Fibroblast of mammary gland (primary cell): ENCODE data around the gene LYRM1.

ENCODE experiments used
- DNase-seq: peaks from one replicate; pipeline ENCODE4 v3.0.0-alpha.2; 2010; ENCODE audit warnings: low read depth
- H3K4me3 ChIP-seq: 2 replicates; pipeline ENCODE4 v1.5.1; 2011; ENCODE audit warnings: low read depth, mild to moderate bottlenecking, low read length, moderate library complexity; ENCODE audit not compliant: control insufficient read depth
- CTCF ChIP-seq: conservative IDR thresholded peaks from 2 replicates; pipeline ENCODE4 v1.5.1; 2011; ENCODE audit warnings: low read depth, low read length, inconsistent platforms; ENCODE audit not compliant: control insufficient read depth, insufficient read depth

Gene LYRM1

GRCh38 chr16:20889625-20890275 lies 10.8 kb upstream of the LYRM1 start:
- H3K4me3 ChIP-seq = no peak overlapping the region
- DNase-seq = no peak
- no peak for TF ChIP-seq CTCF

- H3K4me3 ChIP-seq = no peak overlapping the region
- DNase-seq = no peak
- no peak for TF ChIP-seq CTCF
These were observed 6.2 kb upstream of the LYRM1 start for GRCh38 chr16:20894388-20894787.

- TF ChIP-seq CTCF = no peak
- peak overlapping the region; percentile 90 for H3K4me3 ChIP-seq
- DNase-seq = peak; percentile 80
These were observed 3.2 kb upstream of the LYRM1 start for GRCh38 chr16:20897253-20897897.

GRCh38 chr16:20897922-20898321 lies 2.6 kb upstream of the LYRM1 start:
- no peak for TF ChIP-seq CTCF
- DNase-seq = no peak
- H3K4me3 ChIP-seq = peak overlapping the region; percentile 90

GRCh38 chr16:20899071-20899470 lies 1.5 kb upstream of the LYRM1 start:
- peak overlapping the region; percentile 90 for H3K4me3 ChIP-seq
- peak; percentile 56 for DNase-seq
- TF ChIP-seq CTCF = no peak

- H3K4me3 ChIP-seq = peak overlapping the region; percentile 90
- no peak for DNase-seq
- TF ChIP-seq CTCF = no peak
These were observed 883 bp upstream of the LYRM1 start for GRCh38 chr16:20899477-20900298.
